Upper lobe of right lung (tissue), 1 donor: ENCODE measurements around the gene TTYH3. TPM values are rescaled to one million over a fixed set of nuclear protein-coding genes. Genes with fewer than 3 reads are reported as not detected.

Source experiments
- ATAC-seq: fragments of 200-7000 bp; cut with Tn5 transposase; one replicate; pipeline ENCODE4 v1.9.1; 2020; ENCODE audit warnings: mild to moderate bottlenecking, moderate library complexity
- DNase-seq: peaks from one replicate; pipeline ENCODE4 v3.0.0-alpha.2; 2020
- H3K27ac ChIP-seq: fragments of 200-600 bp; one replicate; pipeline ENCODE4 v1.8.0; 2022
- H3K27me3 ChIP-seq: fragments of 200-600 bp; one replicate; pipeline ENCODE4 v1.8.0; 2022; ENCODE audit warnings: mild to moderate bottlenecking
- H3K36me3 ChIP-seq: fragments of 200-600 bp; one replicate; pipeline ENCODE4 v1.8.0; 2022
- H3K4me1 ChIP-seq: fragments of 200-600 bp; one replicate; pipeline ENCODE4 v1.8.0; 2022
- H3K4me3 ChIP-seq: fragments of 200-600 bp; one replicate; pipeline ENCODE4 v1.8.0; 2022; ENCODE audit warnings: mild to moderate bottlenecking
- H3K9me3 ChIP-seq: fragments of 200-600 bp; one replicate; pipeline ENCODE4 v1.8.0; 2022
- CTCF ChIP-seq: fragments of 200-600 bp; IDR thresholded peaks from one replicate; pipeline ENCODE4 v1.8.0; 2022; ENCODE audit warnings: antibody characterized with exemption
- intact Hi-C: fragments of 100-400 bp; cut with DNase I; formaldehyde crosslinking; loops from one replicate; pipeline ENCODE4 v1.11.0; 2022
- total RNA-seq: library from RNA; stranded (reverse); fragmentation: NEBNext Ultra II Directional; extraction: Animal tissue kit (Norgen Biotek cat#: 25700); gene quantifications from one replicate; pipeline ENCODE4 v1.2.1, GENCODE V29; 2021
- donor health status: DM: no; HTN: yes; CAD: no; lungs with severe emphysema.

The TTYH3 gene
- total RNA-seq, 1 donor from 2014 or later, result 48.8 TPM

GRCh38 chr7:2610466-2610865 is 21.3 kb upstream of the TTYH3 start:
- Histone ChIP-seq H3K9me3 (no peaks in the 10 kb centered on the region), H3K4me3 (no peak overlapping the region), H3K27ac (no peak overlapping the region), H3K27me3 (no peaks in the 10 kb centered on the region), H3K36me3 (no peaks in the 10 kb centered on the region), H3K4me1 (peaks cover 39% of the 10 kb centered on the region)
- no peak for ATAC-seq
- no peak for TF ChIP-seq CTCF
- intact Hi-C loops, result no loop called here
- no peak for DNase-seq

- ATAC-seq, result no peak
- intact Hi-C loops, result no loop called here
- no peak for DNase-seq
Observed at GRCh38 chr7:2610898-2611297, 20.9 kb upstream of the TTYH3 start.

GRCh38 chr7:2611401-2611800 is 20.4 kb upstream of the TTYH3 start:
- DNase-seq, result no peak
- no peak for ATAC-seq
- Histone ChIP-seq H3K36me3 (no peaks in the 10 kb centered on the region), H3K9me3 (no peaks in the 10 kb centered on the region), H3K4me1 (peaks cover 32% of the 10 kb centered on the region), H3K27ac (no peak overlapping the region), H3K27me3 (no peaks in the 10 kb centered on the region), H3K4me3 (no peak overlapping the region)
- intact Hi-C loops, result no loop called here
- TF ChIP-seq CTCF, result no peak

More at GRCh38 chr7:2610898-2611297, 20.9 kb upstream of the TTYH3 start:
- Histone ChIP-seq H3K27me3 (no peaks in the 10 kb centered on the region), H3K9me3 (no peaks in the 10 kb centered on the region), H3K4me3 (no peak overlapping the region), H3K4me1 (peaks cover 37% of the 10 kb centered on the region), H3K27ac (no peak overlapping the region), H3K36me3 (no peaks in the 10 kb centered on the region)
- no peak for TF ChIP-seq CTCF

GRCh38 chr7:2611922-2612321 is 19.9 kb upstream of the TTYH3 start:
- H3K9me3 ChIP-seq, result no peaks in the 10 kb centered on the region
- no peak for ATAC-seq

GRCh38 chr7:2612445-2613097 is 19.2 kb upstream of the TTYH3 start:
- Histone ChIP-seq H3K27ac (no peak overlapping the region), H3K4me1 (peaks cover 28% of the 10 kb centered on the region), H3K36me3 (no peaks in the 10 kb centered on the region), H3K9me3 (no peaks in the 10 kb centered on the region), H3K4me3 (no peak overlapping the region), H3K27me3 (no peaks in the 10 kb centered on the region)
- TF ChIP-seq CTCF, result no peak
- no peak for ATAC-seq
- no peak for DNase-seq
- intact Hi-C loops, result no loop called here

More at GRCh38 chr7:2611922-2612321, 19.9 kb upstream of the TTYH3 start:
- DNase-seq, result no peak
- H3K27ac ChIP-seq, result no peak overlapping the region
- no peak overlapping the region for H3K4me3 ChIP-seq
- no peaks in the 10 kb centered on the region for H3K27me3 ChIP-seq
- intact Hi-C loops, result no loop called here
- peaks cover 28% of the 10 kb centered on the region for H3K4me1 ChIP-seq
- H3K36me3 ChIP-seq, result no peaks in the 10 kb centered on the region
- no peak for TF ChIP-seq CTCF
